ENCODE measurements around the gene DLX4. TPM values are rescaled to one million over a fixed set of nuclear protein-coding genes. Genes with fewer than 3 reads are reported as not detected.

Gene DLX4
- total RNA-seq, 1 donor from 2014 or later = 0.12 TPM

DNA sequence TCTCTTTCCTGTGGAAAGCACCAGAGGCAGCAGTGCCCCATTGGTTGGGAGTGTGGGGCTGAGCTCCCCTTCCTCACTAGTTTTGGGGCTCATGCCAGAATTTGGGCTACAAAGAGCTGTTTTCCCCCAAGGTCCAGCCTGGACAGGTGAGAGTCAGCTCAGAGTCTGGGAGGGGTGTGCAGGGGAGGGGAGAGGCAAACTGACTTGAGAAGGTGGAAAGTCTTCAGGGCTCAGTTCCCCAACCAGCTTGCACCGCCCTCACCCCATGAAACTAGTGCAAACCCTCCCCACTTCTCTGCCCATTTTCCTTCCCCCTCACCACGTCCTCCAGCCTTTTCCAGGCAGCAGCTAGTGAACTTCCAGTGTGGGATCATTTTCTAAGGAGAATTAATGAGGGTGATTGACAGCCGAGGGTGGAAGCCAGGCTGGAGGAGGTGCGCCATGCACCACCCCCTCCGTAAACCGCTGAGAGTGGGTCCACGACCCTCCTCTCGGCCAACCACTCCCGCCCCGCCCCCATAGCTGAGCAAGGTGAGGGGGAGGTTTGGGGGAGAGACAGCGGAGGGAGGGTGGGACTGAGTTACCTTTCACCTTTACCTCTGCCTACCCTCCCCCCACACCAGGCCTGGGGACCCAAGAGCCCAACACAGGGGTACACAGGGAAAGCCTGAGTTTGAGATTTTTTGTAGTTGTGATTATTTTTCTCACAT is 6.2 kb upstream of the DLX4 start:
- Mint-ChIP-seq H3K4me3 (ENCODE audit: unreplicated experiment) (no peak overlapping the region), H3K27ac (ENCODE audit: unreplicated experiment) (no peak overlapping the region), H3K36me3 (ENCODE audit: low read depth) (peaks cover 4% of the 10 kb centered on the region), H3K4me1 (ENCODE audit: low read depth) (peaks cover 18% of the 10 kb centered on the region), H3K27me3 (ENCODE audit: low read depth) (peaks cover 64% of the 10 kb centered on the region), H3K9me3 (ENCODE audit: low read depth) (no peaks in the 10 kb centered on the region)
- no peak for DNase-seq (ENCODE audit: low spot score)
- TF ChIP-seq, protein P1, sequence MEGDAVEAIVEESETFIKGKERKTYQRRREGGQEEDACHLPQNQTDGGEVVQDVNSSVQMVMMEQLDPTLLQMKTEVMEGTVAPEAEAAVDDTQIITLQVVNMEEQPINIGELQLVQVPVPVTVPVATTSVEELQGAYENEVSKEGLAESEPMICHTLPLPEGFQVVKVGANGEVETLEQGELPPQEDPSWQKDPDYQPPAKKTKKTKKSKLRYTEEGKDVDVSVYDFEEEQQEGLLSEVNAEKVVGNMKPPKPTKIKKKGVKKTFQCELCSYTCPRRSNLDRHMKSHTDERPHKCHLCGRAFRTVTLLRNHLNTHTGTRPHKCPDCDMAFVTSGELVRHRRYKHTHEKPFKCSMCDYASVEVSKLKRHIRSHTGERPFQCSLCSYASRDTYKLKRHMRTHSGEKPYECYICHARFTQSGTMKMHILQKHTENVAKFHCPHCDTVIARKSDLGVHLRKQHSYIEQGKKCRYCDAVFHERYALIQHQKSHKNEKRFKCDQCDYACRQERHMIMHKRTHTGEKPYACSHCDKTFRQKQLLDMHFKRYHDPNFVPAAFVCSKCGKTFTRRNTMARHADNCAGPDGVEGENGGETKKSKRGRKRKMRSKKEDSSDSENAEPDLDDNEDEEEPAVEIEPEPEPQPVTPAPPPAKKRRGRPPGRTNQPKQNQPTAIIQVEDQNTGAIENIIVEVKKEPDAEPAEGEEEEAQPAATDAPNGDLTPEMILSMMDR (IDR thresholded peaks at IDR 0.05) = no peak

DNA sequence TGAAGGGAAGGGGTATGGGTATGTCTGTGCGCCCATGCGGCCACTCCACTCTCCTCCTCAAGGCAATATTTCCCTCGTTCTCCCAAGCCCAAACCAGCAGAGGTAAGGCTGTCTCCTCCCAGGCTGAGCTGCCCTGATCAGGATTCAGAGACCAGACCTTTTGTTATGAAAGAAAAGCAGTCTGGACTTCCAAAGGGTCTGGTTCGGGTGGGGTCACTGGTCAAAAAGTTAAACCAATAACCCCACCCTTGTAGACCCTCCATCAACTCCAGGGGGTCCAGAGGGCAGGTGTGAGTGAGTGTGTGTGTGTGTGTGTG is 5.7 kb upstream of the DLX4 start:
- peaks cover 18% of the 10 kb centered on the region for H3K4me1 Mint-ChIP-seq (ENCODE audit: low read depth)
- no peak overlapping the region for H3K4me3 Mint-ChIP-seq (ENCODE audit: unreplicated experiment)
- DNase-seq (ENCODE audit: low spot score) = no peak
- H3K9me3 Mint-ChIP-seq (ENCODE audit: low read depth) = no peaks in the 10 kb centered on the region
- TF ChIP-seq, protein P1 (IDR thresholded peaks at IDR 0.05) = no peak
- H3K36me3 Mint-ChIP-seq (ENCODE audit: low read depth) = peaks cover 4% of the 10 kb centered on the region
- no peak overlapping the region for H3K27ac Mint-ChIP-seq (ENCODE audit: unreplicated experiment)
- peaks cover 70% of the 10 kb centered on the region for H3K27me3 Mint-ChIP-seq (ENCODE audit: low read depth)

DNA sequence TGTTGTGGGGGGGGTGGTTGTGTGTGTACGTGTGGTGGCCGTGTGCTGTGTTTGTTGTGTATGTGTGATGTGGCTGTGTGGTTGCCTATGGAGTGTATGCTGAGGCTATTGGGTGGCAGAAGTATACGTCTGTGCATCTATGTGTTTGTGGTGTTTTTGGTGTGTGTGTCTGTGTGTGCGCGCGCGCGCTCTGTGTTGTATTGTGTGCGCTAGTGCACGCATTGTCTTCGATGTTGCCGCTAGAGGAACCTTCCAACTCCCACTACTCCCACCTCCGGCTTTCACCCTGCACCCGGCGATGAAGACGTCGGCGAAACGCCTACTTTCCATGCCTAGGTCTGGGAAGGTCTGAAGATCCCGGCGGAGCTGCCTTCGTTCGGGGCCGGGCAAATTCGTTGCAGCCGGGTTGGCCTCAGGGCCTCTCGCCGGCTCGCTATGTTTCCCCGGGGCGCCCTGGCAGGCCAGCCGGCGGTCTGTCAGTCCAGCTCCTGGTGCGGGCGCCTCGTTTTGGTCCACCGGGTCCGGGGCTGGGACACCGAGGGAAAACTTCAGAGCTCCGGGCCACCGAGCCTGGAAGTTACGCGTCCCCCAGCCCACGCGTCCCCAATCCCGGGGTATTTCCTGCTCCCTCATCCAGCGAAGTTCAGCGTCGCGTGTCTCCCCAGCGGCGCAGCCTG is 5.2 kb upstream of the DLX4 start:
- DNase-seq (ENCODE audit: low spot score) = no peak
- peaks cover 4% of the 10 kb centered on the region for H3K36me3 Mint-ChIP-seq (ENCODE audit: low read depth)
- no peak overlapping the region for H3K27ac Mint-ChIP-seq (ENCODE audit: unreplicated experiment)
- no peaks in the 10 kb centered on the region for H3K9me3 Mint-ChIP-seq (ENCODE audit: low read depth)
- peaks cover 20% of the 10 kb centered on the region for H3K4me1 Mint-ChIP-seq (ENCODE audit: low read depth)
- H3K4me3 Mint-ChIP-seq (ENCODE audit: unreplicated experiment) = peak overlapping the region; percentile 41
- H3K27me3 Mint-ChIP-seq (ENCODE audit: low read depth) = peaks cover 72% of the 10 kb centered on the region
- TF ChIP-seq, protein P1 (IDR thresholded peaks at IDR 0.05) = no peak

DNA sequence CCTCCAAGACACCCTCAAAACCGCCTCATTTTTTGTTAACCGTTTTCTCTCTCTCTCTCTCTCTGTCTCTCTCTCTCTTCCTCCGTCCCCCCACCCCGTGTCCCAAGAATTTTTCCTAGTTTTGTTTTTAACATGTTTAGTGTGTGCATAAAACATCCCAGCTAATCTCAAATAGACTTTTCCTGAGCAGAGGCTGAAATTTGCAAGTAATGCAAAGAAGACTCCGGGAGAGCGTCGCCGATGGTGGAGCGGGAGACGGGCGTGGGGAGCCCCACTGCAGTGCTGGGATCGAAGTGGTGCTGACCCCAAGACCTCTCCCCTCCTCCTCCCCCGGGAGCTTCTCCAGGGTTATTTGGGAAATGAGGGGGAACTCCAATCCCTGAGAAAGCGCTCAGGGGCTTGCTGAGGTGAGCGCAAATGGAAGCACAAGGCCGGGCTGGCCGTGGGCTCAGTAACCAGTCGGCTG is 4.7 kb upstream of the DLX4 start:
- Mint-ChIP-seq H3K4me1 (ENCODE audit: low read depth) (peaks cover 23% of the 10 kb centered on the region), H3K36me3 (ENCODE audit: low read depth) (peaks cover 4% of the 10 kb centered on the region), H3K4me3 (ENCODE audit: unreplicated experiment) (peak overlapping the region; percentile 41), H3K27me3 (ENCODE audit: low read depth) (peaks cover 75% of the 10 kb centered on the region), H3K9me3 (ENCODE audit: low read depth) (no peaks in the 10 kb centered on the region), H3K27ac (ENCODE audit: unreplicated experiment) (no peak overlapping the region)
- no peak for DNase-seq (ENCODE audit: low spot score)
- TF ChIP-seq, protein P1 (IDR thresholded peaks at IDR 0.05) = no peak

DNA sequence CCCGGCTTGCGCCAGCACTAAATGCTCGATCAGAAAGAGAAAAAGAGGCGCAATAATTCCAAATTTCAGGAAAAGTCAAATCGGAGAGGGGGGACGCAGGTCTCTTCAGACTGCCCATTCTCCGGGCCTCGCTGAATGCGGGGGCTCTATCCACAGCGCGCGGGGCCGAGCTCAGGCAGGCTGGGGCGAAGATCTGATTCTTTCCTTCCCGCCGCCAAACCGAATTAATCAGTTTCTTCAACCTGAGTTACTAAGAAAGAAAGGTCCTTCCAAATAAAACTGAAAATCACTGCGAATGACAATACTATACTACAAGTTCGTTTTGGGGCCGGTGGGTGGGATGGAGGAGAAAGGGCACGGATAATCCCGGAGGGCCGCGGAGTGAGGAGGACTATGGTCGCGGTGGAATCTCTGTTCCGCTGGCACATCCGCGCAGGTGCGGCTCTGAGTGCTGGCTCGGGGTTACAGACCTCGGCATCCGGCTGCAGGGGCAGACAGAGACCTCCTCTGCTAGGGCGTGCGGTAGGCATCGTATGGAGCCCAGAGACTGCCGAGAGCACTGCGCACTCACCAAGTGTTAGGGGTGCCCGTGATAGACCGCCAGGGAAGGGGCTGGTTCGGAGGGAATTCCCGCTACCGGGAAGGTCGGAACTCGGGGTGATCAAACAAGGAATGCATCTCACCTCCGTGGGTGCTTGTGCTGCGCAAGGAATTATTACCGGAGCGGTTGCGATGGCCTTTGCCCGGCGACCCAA is 4.0 kb upstream of the DLX4 start:
- no peak overlapping the region for H3K4me3 Mint-ChIP-seq (ENCODE audit: unreplicated experiment)

More for the DNA sequence above, 4.0 kb upstream of the DLX4 start:
- Mint-ChIP-seq H3K27ac (ENCODE audit: unreplicated experiment) (no peak overlapping the region), H3K27me3 (ENCODE audit: low read depth) (peaks cover 75% of the 10 kb centered on the region), H3K9me3 (ENCODE audit: low read depth) (no peaks in the 10 kb centered on the region), H3K4me1 (ENCODE audit: low read depth) (peaks cover 26% of the 10 kb centered on the region), H3K36me3 (ENCODE audit: low read depth) (peaks cover 4% of the 10 kb centered on the region)
- DNase-seq (ENCODE audit: low spot score) = no peak
- TF ChIP-seq, protein P1 (IDR thresholded peaks at IDR 0.05) = no peak

Measured in chondrocyte (in vitro differentiated cells).